ENCODE measurements around the gene FBXL12.

- TF ChIP-seq CTCF (IDR thresholded peaks at IDR 0.05), result no peak
- TF ChIP-seq EZH2 (IDR thresholded peaks at IDR 0.05; ENCODE audit: borderline replicate concordance, insufficient read depth, low read depth, low read length, poor library complexity, severe bottlenecking), result no peak
Observed at GRCh38 chr19:9786342-9786741, 32.5 kb downstream of the FBXL12 start.
